Measurements from ENCODE around the gene MDGA2. TPM values are rescaled to one million over a fixed set of nuclear protein-coding genes. Genes with fewer than 3 reads are reported as not detected.

MDGA2 gene
- polyA plus RNA-seq, 1 of the 3 experiments (the other 2 are of a cell fraction): not detected

DNA sequence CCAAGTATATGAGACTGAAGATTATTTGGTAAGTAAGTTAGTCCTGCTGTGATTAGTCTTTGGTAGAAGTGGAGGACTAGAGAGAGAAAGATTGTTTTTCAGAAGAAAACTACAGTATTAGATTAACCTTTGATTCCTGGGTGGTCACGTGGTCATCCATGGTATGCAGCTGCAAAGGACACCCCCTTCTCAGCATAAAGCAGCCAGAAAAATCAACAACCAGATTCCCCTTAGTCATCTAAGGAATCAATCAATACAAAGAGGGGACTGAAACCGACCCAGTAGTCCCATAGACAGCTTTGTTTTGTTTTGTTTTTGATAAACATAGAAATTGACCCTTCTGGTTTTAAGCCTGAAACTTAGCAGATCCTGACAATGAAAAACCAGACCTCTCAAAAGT, 30.3 kb upstream of the MDGA2 start:
- Histone ChIP-seq H3K36me3 (replicated peaks in 1 of 2; ENCODE audit: control insufficient read depth in 1 of 2, insufficient read depth in 2 of 2, low read length in 1 of 2) (no peaks in the 10 kb centered on the region), H4K20me1 (ENCODE audit: insufficient read depth) (no peaks in the 10 kb centered on the region), H3K27me3 (ENCODE audit: insufficient read depth) (no peaks in the 10 kb centered on the region), H3K4me2 (no peak overlapping the region), H3K9me2 (no peaks in the 10 kb centered on the region), H3K9ac (no peak overlapping the region), H3K4me3 (ENCODE audit: low read depth in 2 of 2, low read length in 1 of 2) (no peak overlapping the region), H3K27ac (ENCODE audit: low read depth in 2 of 2, low read length in 1 of 2) (no peak overlapping the region), H3K9me3 (no peaks in the 10 kb centered on the region), H3K79me2 (ENCODE audit: insufficient read depth) (no peaks in the 10 kb centered on the region), H2AFZ (ENCODE audit: low read depth) (no peak overlapping the region), H3F3A (replicated peaks; ENCODE audit: insufficient read depth) (no peaks in the 10 kb centered on the region), H3K4me1 (ENCODE audit: control insufficient read depth in 1 of 2, insufficient read depth in 2 of 2, low read depth in 1 of 2, low read length in 1 of 2) (no peaks in the 10 kb centered on the region)
- 0% methylated on average over 2 of the region's 2 CpGs for WGBS (ENCODE audit: low lambda C conversion rate)
- TF ChIP-seq FOXM1 (IDR thresholded peaks at IDR 0.05; ENCODE audit: low read depth): no peak
- TF ChIP-seq, protein P1, sequence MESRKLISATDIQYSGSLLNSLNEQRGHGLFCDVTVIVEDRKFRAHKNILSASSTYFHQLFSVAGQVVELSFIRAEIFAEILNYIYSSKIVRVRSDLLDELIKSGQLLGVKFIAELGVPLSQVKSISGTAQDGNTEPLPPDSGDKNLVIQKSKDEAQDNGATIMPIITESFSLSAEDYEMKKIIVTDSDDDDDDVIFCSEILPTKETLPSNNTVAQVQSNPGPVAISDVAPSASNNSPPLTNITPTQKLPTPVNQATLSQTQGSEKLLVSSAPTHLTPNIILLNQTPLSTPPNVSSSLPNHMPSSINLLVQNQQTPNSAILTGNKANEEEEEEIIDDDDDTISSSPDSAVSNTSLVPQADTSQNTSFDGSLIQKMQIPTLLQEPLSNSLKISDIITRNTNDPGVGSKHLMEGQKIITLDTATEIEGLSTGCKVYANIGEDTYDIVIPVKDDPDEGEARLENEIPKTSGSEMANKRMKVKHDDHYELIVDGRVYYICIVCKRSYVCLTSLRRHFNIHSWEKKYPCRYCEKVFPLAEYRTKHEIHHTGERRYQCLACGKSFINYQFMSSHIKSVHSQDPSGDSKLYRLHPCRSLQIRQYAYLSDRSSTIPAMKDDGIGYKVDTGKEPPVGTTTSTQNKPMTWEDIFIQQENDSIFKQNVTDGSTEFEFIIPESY (IDR thresholded peaks at IDR 0.05; ENCODE audit: borderline replicate concordance, low read depth): no peak
- no peak for TF ChIP-seq USF2 (IDR thresholded peaks at IDR 0.05; ENCODE audit: borderline replicate concordance, low read depth, low read length)
- TF ChIP-seq EZH2phosphoT487 (IDR thresholded peaks at IDR 0.05; ENCODE audit: borderline replicate concordance, low read depth): no peak
- no peak for TF ChIP-seq FOSL2 (IDR thresholded peaks at IDR 0.05; ENCODE audit: borderline replicate concordance, low read depth)
- TF ChIP-seq SIN3A (IDR thresholded peaks at IDR 0.05; ENCODE audit: borderline replicate concordance, low read depth, low read length): no peak
- no peak for TF ChIP-seq NRF1 (IDR thresholded peaks at IDR 0.05; ENCODE audit: low read depth, low read length)
- TF ChIP-seq, protein P2, sequence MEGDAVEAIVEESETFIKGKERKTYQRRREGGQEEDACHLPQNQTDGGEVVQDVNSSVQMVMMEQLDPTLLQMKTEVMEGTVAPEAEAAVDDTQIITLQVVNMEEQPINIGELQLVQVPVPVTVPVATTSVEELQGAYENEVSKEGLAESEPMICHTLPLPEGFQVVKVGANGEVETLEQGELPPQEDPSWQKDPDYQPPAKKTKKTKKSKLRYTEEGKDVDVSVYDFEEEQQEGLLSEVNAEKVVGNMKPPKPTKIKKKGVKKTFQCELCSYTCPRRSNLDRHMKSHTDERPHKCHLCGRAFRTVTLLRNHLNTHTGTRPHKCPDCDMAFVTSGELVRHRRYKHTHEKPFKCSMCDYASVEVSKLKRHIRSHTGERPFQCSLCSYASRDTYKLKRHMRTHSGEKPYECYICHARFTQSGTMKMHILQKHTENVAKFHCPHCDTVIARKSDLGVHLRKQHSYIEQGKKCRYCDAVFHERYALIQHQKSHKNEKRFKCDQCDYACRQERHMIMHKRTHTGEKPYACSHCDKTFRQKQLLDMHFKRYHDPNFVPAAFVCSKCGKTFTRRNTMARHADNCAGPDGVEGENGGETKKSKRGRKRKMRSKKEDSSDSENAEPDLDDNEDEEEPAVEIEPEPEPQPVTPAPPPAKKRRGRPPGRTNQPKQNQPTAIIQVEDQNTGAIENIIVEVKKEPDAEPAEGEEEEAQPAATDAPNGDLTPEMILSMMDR (IDR thresholded peaks at IDR 0.05): no peak
- no peak for TF ChIP-seq RAD21 (IDR thresholded peaks at IDR 0.05; ENCODE audit: low read length)
- no peak for TF ChIP-seq MEF2A (IDR thresholded peaks at IDR 0.05; ENCODE audit: borderline replicate concordance, low read depth)
- TF ChIP-seq GABPA (IDR thresholded peaks at IDR 0.05; ENCODE audit: low read depth): no peak
- ChIA-PET POLR2A (no interaction called here), CTCF (no interaction called here)
- no peak for DNase-seq

- H3K9me3 ChIP-seq: no peaks in the 10 kb centered on the region
- H3K36me3 ChIP-seq (replicated peaks in 1 of 2; ENCODE audit: control insufficient read depth in 1 of 2, insufficient read depth in 2 of 2, low read length in 1 of 2): no peaks in the 10 kb centered on the region
- no peaks in the 10 kb centered on the region for H3F3A ChIP-seq (replicated peaks; ENCODE audit: insufficient read depth)
- POLR2A ChIA-PET: no interaction called here
- no peaks in the 10 kb centered on the region for H3K9me2 ChIP-seq
- H3K27ac ChIP-seq (ENCODE audit: low read depth in 2 of 2, low read length in 1 of 2): no peak overlapping the region
- CTCF ChIA-PET: no interaction called here
- H2AFZ ChIP-seq (ENCODE audit: low read depth): no peak overlapping the region
- no peaks in the 10 kb centered on the region for H4K20me1 ChIP-seq (ENCODE audit: insufficient read depth)
- no peak overlapping the region for H3K4me3 ChIP-seq (ENCODE audit: low read depth in 2 of 2, low read length in 1 of 2)
- H3K9ac ChIP-seq: no peak overlapping the region
- no peaks in the 10 kb centered on the region for H3K79me2 ChIP-seq (ENCODE audit: insufficient read depth)
- no peaks in the 10 kb centered on the region for H3K27me3 ChIP-seq (ENCODE audit: insufficient read depth)
- no peak for DNase-seq
- H3K4me1 ChIP-seq (ENCODE audit: control insufficient read depth in 1 of 2, insufficient read depth in 2 of 2, low read depth in 1 of 2, low read length in 1 of 2): no peaks in the 10 kb centered on the region
- H3K4me2 ChIP-seq: no peak overlapping the region
- TF ChIP-seq EP300 (IDR thresholded peaks at IDR 0.05; ENCODE audit: borderline replicate concordance in 1 of 2, low read depth in 1 of 2, low read length in 1 of 2) (no peak), GABPA (IDR thresholded peaks at IDR 0.05; ENCODE audit: low read depth) (no peak), YY1 (IDR thresholded peaks at IDR 0.05; ENCODE audit: low read depth) (no peak), RCOR1 (IDR thresholded peaks at IDR 0.05; ENCODE audit: low read length) (no peak), IRF3 (IDR thresholded peaks at IDR 0.05; ENCODE audit: low read depth, low read length) (no peak), REST (IDR thresholded peaks at IDR 0.05; ENCODE audit: low read depth, low read length) (no peak), GATA2 (CRISPR knock-in tag; IDR thresholded peaks at IDR 0.05) (no peak), RFX5 (IDR thresholded peaks at IDR 0.05; ENCODE audit: low read length) (no peak), RXRA (IDR thresholded peaks at IDR 0.05; ENCODE audit: borderline replicate concordance, low read depth) (no peak), FOXM1 (IDR thresholded peaks at IDR 0.05; ENCODE audit: low read depth) (no peak)
These were observed 16.4 kb upstream of the MDGA2 start for GRCh38 chr14:47691829-47692228.

Data from SK-N-SH (cell line).